ENCODE data around the gene SCN11A.

SCN11A gene

GRCh38 chr3:39098473-39099000, 46.8 kb upstream of the SCN11A start:
- ChIA-PET POLR2A (no interaction called here), CTCF (interaction anchor here (2.0 kb wide), 1 partner anchor 190 kb away, joined by 6 read pairs; no protein-coding TSS in a partner anchor)
- DNase-seq (ENCODE audit: extremely low spot score) = no peak
- no peak for TF ChIP-seq CTCF (IDR thresholded peaks at IDR 0.05; ENCODE audit: control extremely low read depth, extremely low read depth, low read depth, missing control alignments)

GRCh38 chr3:39097716-39098472, 46.1 kb upstream of the SCN11A start:
- no peak for DNase-seq (ENCODE audit: extremely low spot score)
- no peak for TF ChIP-seq CTCF (IDR thresholded peaks at IDR 0.05; ENCODE audit: control extremely low read depth, extremely low read depth, low read depth, missing control alignments)
- POLR2A ChIA-PET = no interaction called here
- CTCF ChIA-PET = interaction anchor here (1.2 to 2.0 kb wide), 4 partner anchors 10 to 191 kb away, joined by 3 to 6 read pairs (median 4); no protein-coding TSS in a partner anchor

- TF ChIP-seq CTCF (IDR thresholded peaks at IDR 0.05; ENCODE audit: control extremely low read depth, extremely low read depth, low read depth, missing control alignments) = no peak
- POLR2A ChIA-PET = no interaction called here
- DNase-seq (ENCODE audit: extremely low spot score) = no peak
- CTCF ChIA-PET = interaction anchor here (1.2 to 2.0 kb wide), 6 partner anchors 9 to 195 kb away, joined by 3 to 6 read pairs (median 4); partner anchors contain the start of genes GORASP1 and TTC21A
These were observed 45.0 kb upstream of the SCN11A start for GRCh38 chr3:39096775-39097174.

GRCh38 chr3:39095778-39096177, 44.0 kb upstream of the SCN11A start:
- TF ChIP-seq CTCF (IDR thresholded peaks at IDR 0.05; ENCODE audit: control extremely low read depth, extremely low read depth, low read depth, missing control alignments) = no peak
- DNase-seq (ENCODE audit: extremely low spot score) = no peak
- ChIA-PET POLR2A (no interaction called here), CTCF (interaction anchor here (1.7 kb wide), 1 partner anchor 192 kb away, joined by 5 read pairs; no protein-coding TSS in a partner anchor)

GRCh38 chr3:39094851-39095677, 43.3 kb upstream of the SCN11A start:
- no peak for TF ChIP-seq CTCF (IDR thresholded peaks at IDR 0.05; ENCODE audit: control extremely low read depth, extremely low read depth, low read depth, missing control alignments)
- DNase-seq (ENCODE audit: extremely low spot score) = no peak
- ChIA-PET CTCF (interaction anchor here (1.2 to 1.7 kb wide), 2 partner anchors 24 to 193 kb away, joined by 3 to 5 read pairs; no protein-coding TSS in a partner anchor), POLR2A (no interaction called here)

- ChIA-PET CTCF (no interaction called here), POLR2A (no interaction called here)
- TF ChIP-seq CTCF (IDR thresholded peaks at IDR 0.05; ENCODE audit: control extremely low read depth, extremely low read depth, low read depth, missing control alignments) = no peak
These were observed 39.2 kb upstream of the SCN11A start for GRCh38 chr3:39090922-39091321.

More at GRCh38 chr3:39090922-39091321, 39.2 kb upstream of the SCN11A start:
- DNase-seq (ENCODE audit: extremely low spot score) = no peak
